NCI-H82 treated with DMSO at 0.1 percent for 48 hours (cell line): ENCODE results near the gene PIMREG.
"Not testable (repeated sequence)": the region's sequence is repeated elsewhere in the genome, so short reads cannot be mapped to it uniquely, and the experiment has no call there.

ENCODE experiments used
- DNase-seq: peaks from one replicate; lab custom pipeline; 2025; ENCODE audit not compliant: unreplicated experiment; lab: John Stamatoyannopoulos, UW

PIMREG gene

GRCh38 chr17:6476810-6477179, 32.5 kb downstream of the PIMREG start:
- DNase-seq: no peak

- no peak for DNase-seq
Observed at GRCh38 chr17:6477831-6478383, 33.7 kb downstream of the PIMREG start.

GRCh38 chr17:6478486-6478885, 34.2 kb downstream of the PIMREG start:
- DNase-seq: no peak

- DNase-seq: peak; percentile 61
Observed at GRCh38 chr17:6479622-6480302, 35.5 kb downstream of the PIMREG start.

- DNase-seq: no peak
Observed at GRCh38 chr17:6480303-6480675, 36.0 kb downstream of the PIMREG start.

GRCh38 chr17:6482105-6482455, 37.8 kb downstream of the PIMREG start:
- DNase-seq: no peak

GRCh38 chr17:6482796-6483195, 38.5 kb downstream of the PIMREG start:
- DNase-seq: not testable (repeated sequence)

GRCh38 chr17:6483507-6483906, 39.3 kb downstream of the PIMREG start:
- no peak for DNase-seq

- DNase-seq: no peak
Observed at GRCh38 chr17:6485646-6486412, 41.6 kb downstream of the PIMREG start.

- no peak for DNase-seq
Observed at GRCh38 chr17:6487251-6488007, 43.2 kb downstream of the PIMREG start.

- DNase-seq: no peak
Observed at GRCh38 chr17:6488008-6488539, 43.8 kb downstream of the PIMREG start.

- no peak for DNase-seq
Observed at GRCh38 chr17:6489016-6489550, 44.8 kb downstream of the PIMREG start.

GRCh38 chr17:6491071-6491700, 46.9 kb downstream of the PIMREG start:
- DNase-seq: no peak

GRCh38 chr17:6492892-6493674, 48.8 kb downstream of the PIMREG start:
- no peak for DNase-seq

GRCh38 chr17:6494239-6494941, 50.1 kb downstream of the PIMREG start:
- DNase-seq: no peak

GRCh38 chr17:6495450-6496115, 51.3 kb downstream of the PIMREG start:
- DNase-seq: no peak

GRCh38 chr17:6496116-6496481, 51.8 kb downstream of the PIMREG start:
- peak; percentile 88 for DNase-seq

- DNase-seq: peak; percentile 49
Observed at GRCh38 chr17:6496640-6497441, 52.6 kb downstream of the PIMREG start.
